COLO668 (cell line): ENCODE data around the gene GOLGA6B.
"Not testable (repeated sequence)": the region's sequence is repeated elsewhere in the genome, so short reads cannot be mapped to it uniquely, and the experiment has no call there.

ENCODE experiments used
- DNase-seq: peaks from one replicate; lab custom pipeline; 2025; ENCODE audit not compliant: unreplicated experiment; lab: John Stamatoyannopoulos, UW

Gene GOLGA6B, protein sequence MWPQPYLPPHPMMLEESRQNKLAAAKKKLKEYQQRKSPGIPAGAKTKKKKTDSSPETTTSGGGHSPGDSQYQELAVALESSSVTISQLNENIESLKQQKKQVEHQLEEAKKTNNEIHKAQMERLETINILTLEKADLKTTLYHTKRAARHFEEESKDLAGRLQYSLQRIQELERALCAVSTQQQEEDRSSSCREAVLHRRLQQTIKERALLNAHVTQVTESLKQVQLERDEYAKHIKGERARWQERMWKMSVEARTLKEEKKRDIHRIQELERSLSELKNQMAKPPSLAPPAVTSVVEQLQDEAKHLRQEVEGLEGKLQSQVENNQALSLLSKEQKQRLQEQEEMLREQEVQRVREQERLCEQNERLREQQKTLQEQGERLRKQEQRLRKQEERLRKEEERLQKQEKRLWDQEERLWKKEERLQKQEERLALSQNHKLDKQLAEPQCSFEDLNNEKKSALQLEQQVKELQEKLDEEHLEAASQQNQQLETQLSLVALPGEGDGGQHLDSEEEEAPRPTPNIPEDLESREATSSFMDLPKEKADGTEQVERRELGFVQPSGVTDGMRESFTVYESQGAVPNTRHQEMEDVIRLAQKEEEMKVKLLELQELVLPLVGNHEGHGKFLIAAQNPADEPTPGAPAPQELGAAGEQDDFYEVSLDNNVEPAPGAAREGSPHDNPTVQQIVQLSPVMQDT

DNA sequence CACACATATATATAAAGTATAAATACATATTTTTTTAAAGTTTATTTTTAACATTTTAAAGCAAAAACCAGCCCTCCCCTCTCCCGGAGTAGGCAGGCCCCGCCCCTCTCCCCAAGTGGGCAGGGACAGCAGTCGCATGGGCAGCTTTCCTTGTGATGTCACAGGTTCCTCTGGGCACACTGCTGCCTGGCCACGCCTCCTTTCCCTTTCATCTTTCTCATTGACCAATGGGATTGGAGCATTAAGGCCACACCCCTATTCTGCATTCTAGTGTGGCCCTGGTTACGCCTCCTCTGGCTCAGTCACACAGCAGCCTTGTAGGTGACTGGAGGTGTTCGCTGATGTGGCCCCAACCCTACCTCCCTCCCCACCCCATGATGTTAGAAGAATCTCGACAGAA, at the start of gene GOLGA6B:
TSS of gene GOLGA6B (plus strand) at position 301 of the 400 bp plus-strand sequence. CDS start at position 342, 41 bp downstream.
- DNase-seq, result not testable (repeated sequence)

DNA sequence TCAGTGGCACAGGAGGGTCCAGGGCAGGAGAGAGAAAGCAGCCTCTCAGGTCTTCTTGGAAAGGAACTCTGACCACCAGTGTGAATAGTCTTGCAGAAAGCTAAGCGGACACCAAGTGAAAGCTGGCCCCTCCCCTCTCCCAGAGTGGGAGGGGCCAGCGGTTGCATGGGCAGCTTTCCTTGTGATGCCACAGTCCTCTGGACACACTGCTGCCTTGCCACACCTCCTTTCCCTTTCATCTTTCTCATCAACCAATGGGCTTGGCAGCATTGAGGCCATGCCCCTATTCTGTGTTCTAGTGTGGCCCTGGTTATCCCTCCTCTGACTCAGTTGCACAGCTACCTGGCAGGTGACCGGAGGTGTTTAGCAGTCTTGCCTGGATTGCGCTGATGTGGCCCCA, 49.7 kb upstream of the GOLGA6B start:
- no peak for DNase-seq

DNA sequence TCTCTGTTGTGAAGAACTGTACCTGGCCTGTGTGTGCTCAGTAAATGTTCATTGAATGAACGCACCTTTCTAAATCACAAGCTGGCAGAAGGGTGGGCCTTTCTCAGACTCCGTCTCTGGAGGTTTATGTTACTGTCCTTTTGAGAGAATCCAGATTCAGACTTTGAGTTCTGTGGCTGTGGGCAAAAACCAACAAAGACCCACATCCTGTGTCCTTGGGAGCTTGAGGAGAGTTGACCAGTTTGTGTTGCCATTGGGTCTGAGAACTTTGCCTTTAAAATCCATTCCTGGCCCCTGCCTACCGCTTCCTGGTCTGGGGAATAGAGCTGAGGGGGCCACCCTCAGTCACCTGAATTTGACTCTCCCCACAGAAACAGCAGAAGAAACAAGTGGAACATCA, 46.4 kb upstream of the GOLGA6B start:
- DNase-seq, result not testable (repeated sequence)

DNA sequence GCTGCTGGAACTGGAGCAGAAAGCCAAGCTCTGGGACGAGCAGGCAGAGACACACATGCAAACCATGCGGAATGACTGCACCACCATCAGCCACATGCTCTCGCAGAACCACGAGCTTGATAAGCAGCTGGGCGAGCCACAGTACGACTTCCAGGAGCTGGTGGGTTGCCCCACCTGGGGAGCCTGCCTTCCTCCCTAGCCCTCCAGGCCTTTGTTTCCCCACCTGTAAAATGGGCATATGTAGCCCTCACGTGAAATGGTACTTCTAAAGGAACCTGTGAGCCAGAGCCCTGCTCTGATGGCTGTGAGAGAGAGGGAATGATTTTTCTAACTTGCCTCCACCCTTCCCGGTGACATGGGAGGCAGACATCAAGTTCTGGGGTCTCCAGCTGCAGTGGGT, 44.6 kb upstream of the GOLGA6B start:
- DNase-seq, result no peak

DNA sequence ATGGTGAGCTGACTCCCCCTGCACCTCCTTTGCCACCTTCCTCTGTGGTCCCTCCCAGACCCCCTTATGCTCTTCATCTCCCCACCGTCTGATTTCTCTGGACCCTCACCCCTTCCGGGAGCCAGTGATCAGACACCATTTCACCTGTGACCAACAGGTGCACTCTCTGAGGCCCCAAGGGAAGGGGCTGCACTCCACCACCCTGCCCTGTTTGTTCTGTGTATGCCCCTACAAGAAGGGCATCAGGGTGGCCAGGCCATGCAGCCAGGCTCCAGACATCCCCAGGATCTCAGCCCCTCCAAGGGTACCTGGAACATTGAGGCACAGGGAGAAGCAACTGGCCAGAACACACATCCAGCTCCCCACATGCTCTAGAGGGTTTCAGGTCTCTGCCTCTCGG, 42.2 kb upstream of the GOLGA6B start:
- DNase-seq, result not testable (repeated sequence)

DNA sequence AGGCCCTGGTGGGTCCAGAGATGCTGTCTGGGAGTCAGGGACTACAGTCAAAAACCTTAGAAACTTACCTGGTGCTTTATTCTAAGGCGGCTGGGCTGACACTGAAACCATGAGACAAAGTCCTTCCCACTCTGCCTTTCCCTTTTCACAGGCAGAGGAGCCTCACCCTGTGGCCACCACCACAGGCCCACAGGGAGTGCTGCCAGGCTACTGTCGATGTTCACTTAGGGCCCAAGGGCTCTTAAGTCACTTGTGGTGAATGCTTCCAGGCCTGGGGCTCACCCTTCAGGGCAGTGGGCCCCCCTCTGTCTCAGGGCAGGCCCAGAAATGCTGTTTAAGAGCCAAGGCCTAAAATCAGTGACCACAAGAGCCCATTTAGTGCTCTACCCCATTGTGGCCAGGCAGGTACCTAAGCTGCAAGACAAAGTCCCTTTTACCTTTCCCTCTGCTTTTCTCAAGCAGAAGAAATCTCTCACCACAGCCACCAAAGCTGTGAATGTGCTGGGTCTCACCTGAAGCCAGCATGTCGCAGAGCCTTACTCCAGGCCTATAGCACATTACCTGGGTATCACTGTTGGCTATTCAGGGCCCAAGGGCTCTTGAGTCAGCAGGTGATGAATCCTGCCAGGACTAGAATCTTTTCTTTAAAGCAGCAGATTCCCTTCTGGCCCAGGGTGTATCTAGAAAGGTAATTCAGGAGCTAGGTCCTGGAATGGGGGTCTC, 39.5 kb upstream of the GOLGA6B start:
- no peak for DNase-seq

DNA sequence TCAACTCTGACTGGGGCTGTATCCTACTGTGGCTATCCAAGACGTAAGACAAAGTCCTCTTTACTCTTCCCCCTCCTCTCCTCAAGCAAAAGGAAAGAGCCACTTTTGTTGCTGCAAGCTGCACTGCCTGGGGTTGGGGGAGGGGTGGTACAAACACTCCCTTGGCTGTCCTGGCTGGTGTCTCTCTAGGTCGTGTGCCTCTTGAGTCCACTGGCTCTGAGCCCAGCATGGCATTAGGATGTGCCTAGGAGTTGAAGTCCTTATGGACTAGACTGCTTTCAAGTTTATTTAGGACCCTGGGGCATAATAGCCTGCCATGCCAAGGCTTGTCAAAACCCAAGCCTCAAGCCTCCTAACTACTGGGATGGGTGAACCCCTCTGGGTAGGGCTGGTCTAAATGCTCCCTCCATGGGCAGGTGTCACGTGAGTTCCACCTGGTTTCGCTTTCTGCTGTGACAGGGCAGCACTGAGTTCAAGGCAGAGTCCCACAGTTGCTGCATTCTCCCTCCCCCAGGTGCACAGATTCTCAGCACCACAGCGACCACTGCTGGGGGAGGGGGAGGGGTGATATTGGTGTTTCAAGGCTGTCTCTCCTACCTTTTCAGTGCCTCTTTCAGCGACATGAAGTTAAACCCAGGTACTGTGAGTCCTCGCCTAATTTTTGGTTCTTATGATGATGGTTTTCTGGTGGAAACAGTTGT, 38.8 kb upstream of the GOLGA6B start:
- DNase-seq, result not testable (repeated sequence)

DNA sequence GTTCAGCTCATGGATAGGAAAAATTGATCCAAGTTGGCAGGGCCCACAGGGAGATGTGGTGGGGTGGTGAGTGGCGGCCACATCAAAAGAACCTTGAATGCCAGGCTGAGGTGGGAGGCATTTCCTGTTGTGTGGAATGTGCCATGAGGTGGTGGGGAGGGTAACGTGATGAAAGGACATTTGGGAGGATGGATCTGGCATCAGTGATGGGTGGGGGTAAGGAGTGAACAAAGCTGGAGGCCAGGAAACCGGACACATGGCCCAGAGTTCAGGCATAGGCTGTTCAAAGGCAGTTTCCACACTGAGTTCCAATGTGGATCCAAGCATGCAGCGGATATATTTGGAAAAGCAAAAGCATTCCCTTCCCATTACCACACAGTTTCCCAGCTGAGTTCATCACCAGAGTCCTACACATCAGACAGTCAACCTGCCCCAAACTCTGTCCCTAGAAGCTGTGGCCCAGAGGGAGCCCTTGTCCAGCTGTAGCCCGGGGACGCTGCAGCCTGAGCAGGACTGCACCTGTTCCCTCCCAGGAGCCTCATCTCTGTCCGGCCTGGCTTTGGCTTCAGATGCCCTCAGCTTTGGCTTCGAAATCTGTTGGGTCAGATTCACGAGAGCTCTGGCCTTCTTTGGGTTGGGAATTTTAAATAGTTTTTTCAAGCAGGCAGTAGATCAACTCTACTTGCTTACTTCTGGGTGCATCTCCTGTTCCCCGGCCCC, 37.8 kb upstream of the GOLGA6B start:
- DNase-seq, result no peak

DNA sequence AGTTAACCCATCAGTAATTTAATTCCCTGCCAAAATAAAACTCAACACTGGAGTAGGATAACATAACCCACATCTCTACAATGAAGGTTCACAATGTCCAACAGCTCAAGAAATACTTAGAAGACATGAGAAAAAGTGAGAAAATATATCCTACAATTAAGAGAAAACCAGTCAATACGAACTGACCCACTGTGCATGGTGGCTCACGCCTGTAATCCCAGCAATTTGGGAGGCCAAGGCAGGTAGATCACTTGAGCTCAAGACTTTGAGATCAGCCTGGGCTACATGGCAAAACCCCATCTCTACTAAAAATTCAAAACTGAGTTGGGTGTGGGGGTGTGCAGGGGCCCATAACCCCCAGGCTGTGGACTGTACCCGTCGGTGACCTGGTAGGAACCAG, 30.6 kb upstream of the GOLGA6B start:
- not testable (repeated sequence) for DNase-seq

DNA sequence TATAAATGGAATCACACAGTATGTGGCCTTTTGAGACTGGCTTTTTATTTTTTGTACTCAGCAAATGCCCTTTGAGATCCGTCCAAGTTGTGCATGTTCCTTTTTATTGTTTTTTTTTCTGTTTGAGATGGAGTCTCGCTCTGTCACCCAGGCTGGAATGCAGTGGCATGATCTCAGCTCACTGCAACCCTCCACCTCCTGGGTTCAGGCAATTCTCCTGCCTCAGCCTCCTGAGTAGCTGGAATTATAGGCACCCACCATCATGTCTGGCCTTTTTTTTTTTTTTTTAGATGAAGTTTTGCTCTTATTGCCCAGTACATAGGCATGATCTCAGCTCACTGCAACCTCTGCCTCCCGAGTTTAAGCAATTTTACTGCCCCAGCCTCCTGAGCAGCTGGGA, 28.3 kb upstream of the GOLGA6B start:
- not testable (repeated sequence) for DNase-seq

DNA sequence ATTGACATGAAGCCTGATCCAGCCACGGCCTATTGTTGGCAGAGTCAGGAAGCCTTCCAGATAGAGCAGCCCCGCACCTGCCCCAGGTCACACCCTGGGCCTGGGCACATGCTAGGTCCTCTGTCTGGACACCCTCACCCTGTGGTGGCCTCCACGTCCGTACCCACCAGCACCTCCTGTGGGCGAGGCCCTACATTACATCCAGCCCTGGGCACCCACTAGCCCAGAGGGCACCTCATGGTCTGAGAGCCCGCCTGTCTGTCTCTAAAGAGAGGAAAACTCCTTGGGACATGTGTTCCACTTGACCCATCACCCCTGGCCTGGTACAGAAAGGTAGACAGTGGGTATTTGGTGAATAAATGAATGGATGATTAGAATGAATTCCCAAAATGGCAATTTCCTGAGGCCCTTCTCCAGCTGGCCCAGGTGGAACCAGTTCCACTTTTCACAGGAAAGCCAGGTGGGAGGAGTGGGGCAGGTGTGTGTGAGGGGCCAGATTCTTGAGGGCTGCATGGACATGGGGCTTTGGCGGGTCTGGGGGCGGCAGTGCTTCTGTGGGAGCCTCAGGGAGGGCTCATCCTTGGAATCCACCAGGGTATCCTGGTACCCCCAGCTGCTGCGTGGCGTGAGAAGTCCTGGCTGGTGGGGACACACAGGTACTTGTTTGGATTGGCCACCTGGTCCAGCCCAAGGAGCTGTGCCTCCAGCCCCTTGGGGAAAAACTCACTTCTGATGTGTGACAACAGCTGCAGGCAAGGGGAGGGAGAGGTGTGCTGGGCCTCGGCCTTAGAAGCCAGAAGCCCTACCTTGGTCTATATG, 26.0 kb upstream of the GOLGA6B start:
- not testable (repeated sequence) for DNase-seq

DNA sequence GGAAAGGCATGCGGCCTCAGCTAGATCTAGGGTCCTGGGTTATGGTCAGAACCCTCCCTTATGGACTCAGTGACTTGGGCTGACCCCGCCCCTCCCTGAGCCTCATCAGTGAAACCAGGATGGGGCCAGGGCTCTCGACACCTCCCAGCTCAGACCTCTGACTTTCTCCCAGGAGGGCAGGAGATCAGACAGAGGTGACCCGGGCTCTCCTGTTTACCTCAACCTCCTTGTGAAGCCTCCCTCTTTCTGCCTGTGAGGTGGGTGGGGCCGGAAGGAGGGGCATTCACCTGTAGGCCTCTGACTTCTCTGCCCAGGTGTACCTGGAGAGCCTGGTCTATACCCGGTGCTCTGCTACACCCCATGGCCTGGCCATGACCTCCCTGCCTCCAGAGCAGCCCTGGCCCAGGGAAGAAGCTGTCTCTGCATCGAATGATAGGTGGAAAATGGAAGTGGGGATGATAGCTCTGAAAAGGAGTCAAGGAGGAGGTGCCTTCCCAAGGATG, 25.4 kb upstream of the GOLGA6B start:
- not testable (repeated sequence) for DNase-seq

DNA sequence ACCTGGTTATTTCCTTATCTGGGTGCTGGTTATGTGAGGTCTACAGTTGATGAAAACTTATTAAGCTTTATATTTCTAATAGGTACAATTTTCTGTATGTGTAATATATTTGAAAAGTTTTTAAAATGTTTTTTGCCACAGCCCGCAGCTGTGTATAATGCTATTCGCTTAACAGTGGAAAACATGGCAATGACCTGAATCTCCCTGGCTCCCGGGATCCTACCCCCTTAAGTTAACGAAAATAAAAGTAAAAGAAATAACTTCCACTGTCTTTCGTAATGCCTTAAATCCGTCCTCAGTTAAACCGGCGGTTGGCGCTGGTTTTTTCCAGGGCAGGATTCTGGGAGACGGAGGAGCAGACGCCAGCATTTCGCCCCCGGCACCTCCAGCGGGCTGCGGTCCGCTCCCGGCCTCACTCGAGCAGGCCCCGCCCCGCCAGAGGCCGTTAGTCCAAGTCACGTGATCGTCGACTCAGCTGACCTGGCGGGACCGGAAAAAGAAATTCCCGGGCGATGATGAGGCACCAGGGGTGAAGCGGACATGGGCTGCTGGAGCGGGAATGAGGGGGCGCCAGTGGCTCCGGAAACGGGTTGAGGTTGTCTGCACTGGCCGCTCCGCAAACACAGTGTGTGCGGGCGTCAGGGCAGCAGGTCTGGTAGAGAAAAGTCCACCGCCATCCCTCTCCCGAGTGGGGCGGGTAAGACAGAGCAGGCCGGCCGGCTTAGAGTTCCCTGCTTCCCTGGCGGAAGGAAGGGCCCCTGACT, 17.8 kb upstream of the GOLGA6B start:
- DNase-seq, result not testable (repeated sequence)

DNA sequence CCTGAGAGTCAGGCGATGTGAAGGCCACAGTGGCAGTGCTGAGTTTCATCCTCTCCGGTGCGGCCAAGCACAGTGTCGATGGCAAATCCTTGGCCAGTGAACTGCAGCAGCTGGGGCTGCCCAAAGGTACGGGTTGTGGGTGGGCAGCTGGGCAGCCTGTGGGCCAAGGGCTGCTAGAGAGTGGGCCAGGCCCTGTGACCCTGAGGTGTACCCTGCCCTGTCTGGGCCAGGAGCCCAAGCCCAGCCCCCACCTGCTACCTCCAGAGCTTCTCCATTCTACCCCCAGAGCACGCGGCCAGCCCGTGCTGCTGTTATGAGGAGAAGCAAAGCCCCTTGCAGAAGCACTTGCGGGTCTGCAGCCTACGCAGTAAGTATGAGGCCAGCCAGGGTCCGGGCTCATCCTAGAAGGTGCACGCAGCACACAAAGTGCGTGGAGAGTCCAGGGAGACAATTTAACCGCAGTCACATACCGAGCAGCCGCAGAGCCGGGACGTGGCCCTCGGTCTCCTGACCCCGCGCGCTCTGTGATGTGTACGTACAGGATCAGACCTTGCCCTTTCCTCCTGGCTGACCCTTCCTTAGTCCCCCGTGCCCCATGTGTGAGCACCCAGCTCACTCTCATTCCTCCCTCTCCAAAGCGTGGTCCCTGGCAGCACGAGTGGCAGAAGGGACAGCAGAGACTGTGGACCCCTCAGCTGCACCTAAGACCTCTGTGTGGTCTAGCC, 14.6 kb upstream of the GOLGA6B start:
- DNase-seq, result not testable (repeated sequence)

DNA sequence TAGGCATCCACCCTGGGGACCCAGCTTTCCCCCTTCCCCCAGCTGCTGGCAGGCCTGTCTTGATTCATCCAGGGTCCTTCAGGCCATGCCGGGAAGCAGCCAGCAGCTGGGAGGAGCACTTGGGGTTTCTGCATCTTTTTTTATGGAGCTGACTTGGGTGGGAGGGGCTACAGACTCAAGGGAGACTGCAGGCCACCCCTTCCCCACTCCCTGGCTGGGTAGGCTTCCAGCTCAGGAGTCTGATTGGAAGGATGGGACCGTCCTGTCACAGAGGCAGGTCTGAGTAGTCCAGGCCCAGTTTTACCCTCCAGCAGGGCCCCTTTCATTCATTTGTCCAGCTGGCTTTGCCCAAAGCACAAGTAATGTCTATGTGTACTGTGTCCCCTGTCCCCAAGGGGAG, 12.2 kb upstream of the GOLGA6B start:
- not testable (repeated sequence) for DNase-seq

DNA sequence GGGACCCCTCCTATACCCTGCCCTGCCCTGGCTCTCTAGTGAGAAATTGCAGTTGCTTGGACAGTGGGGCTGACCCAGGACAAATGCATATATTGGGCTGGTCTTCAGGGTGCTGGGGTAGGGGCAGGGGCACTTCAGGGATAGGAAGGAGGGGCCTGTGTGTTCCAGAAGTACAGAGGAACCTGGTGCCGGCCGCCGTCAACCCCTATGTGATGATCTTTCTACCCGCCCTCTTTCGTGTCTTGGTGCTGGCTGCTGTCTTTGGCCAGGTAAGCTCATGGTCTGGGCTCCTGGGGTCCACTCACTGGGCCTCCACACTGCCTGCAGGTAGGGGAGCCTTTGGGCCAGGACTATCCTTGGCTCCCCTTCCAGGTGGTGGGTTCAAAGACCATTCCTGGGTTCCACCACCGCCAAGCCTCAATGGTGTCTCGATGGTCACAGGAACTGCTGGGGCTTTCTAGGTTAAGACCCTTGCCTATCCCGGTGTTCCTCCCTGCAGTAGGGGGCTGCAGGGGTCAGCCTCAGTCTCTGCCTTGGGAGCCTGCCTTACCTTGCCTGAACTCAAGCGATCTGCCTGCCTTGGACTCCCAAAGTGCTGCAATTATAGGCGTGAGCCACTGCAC, 5.8 kb upstream of the GOLGA6B start:
- not testable (repeated sequence) for DNase-seq

DNA sequence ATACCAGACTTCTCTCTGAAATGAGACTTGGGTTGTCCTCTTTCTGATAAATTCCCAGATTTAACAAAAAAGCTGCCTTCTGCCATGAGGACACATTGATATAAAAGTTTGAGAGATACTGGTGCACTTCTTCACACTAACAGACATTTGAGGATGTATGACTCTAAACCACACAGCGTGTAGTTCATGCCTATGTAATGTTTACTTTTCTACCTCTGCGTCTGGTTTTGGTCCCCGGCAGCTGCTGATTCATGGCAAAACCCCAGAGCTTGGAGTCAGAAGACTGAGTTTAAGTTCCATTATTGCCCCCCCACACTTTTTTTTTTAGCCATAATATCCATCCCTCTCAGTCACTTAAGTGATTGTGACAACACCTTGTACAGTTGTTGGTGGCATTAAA, 1.5 kb downstream of the GOLGA6B start:
- not testable (repeated sequence) for DNase-seq
